Aorta (tissue), 5 donors: Measurements from ENCODE around the gene GLIPR1. TPM values are rescaled to one million over a fixed set of nuclear protein-coding genes. Genes with fewer than 3 reads are reported as not detected.

ENCODE experiments used
- ATAC-seq: fragments of 200-7000 bp; cut with Tn5 transposase; one replicate; pipeline ENCODE4 v1.9.1; 2022; ENCODE audit warnings: moderate library complexity; ENCODE audit not compliant: low FRiP score
- DNase-seq, 2 donors: peaks; one replicate each; pipeline ENCODE4 v3.0.0-alpha.2; 2020
- H3K27ac ChIP-seq, 2 donors: one replicate each; pipeline ENCODE4 v1.5.1; 2013; ENCODE audit warnings: low read length in 2 of 2, mild to moderate bottlenecking in 2 of 2, moderate library complexity in 2 of 2, control low read depth in 1 of 2, inconsistent platforms in 1 of 2, low read depth in 1 of 2
- H3K27me3 ChIP-seq, 2 donors: one replicate each; pipeline ENCODE4 v1.6.1; 2013; ENCODE audit warnings: control low read depth in 1 of 2, low read length in 1 of 2, mild to moderate bottlenecking in 1 of 2, moderate library complexity in 1 of 2; ENCODE audit not compliant: insufficient read depth in 2 of 2, control insufficient read depth in 1 of 2
- H3K36me3 ChIP-seq, 2 donors: one replicate each; pipeline ENCODE4 v1.6.1; 2013; ENCODE audit warnings: control low read depth in 1 of 2, low read length in 1 of 2, mild to moderate bottlenecking in 1 of 2; ENCODE audit not compliant: insufficient read depth in 2 of 2, control insufficient read depth in 1 of 2
- H3K4me1 ChIP-seq, 2 donors: one replicate each; pipeline ENCODE4 v1.6.1; 2013; ENCODE audit warnings: low read length in 2 of 2, control low read depth in 1 of 2, mild to moderate bottlenecking in 1 of 2, moderate library complexity in 1 of 2; ENCODE audit not compliant: insufficient read depth in 2 of 2, control insufficient read depth in 1 of 2
- H3K4me3 ChIP-seq, 2 donors: one replicate each; pipeline ENCODE4 v1.5.1; 2013; ENCODE audit warnings: low read length in 2 of 2, control low read depth in 1 of 2, mild to moderate bottlenecking in 1 of 2
- H3K9me3 ChIP-seq: one replicate; pipeline ENCODE4 v1.6.1; 2013; ENCODE audit warnings: mild to moderate bottlenecking, low read length; ENCODE audit not compliant: control insufficient read depth
- WGBS, 2 donors: extraction: QIAGEN DNeasy Blood & Tissue Kit; methylation state at CpG; one replicate each; pipeline ENCODE4 v1.1.7; 2013; 5-methylcytosine and 5-hydroxymethylcytosine counted together
- intact Hi-C, 2 donors: fragments of 100-400 bp; cut with DNase I; formaldehyde crosslinking; loops; one replicate each; pipeline versions ENCODE4 v1.14.2 to v1.15.0; 2022
- polyA plus RNA-seq, 2 donors: library from polyadenylated mRNA; stranded (reverse); fragments of 200-250 nt; gene quantifications; one replicate each; pipeline ENCODE4 v1.2.3, GENCODE V29; 2013
- total RNA-seq, 2 donors: library from RNA; stranded (reverse); fragmentation: NEBNext Ultra II Directional; extraction: Animal tissue kit (Norgen Biotek cat#: 25700); gene quantifications; one replicate each; pipeline ENCODE4 v1.2.1, GENCODE V29; 2021
- donor health status: healthy with polysubstance abuse.
- donor health status: Bipolar disorder and iron deficiency.
- donor health status: DM: no; HTN: no; CAD: no.
- donor health status: DM: no; HTN: no; CAD: no.
- donor health status: DM: yes; HTN: yes; CAD: no.

GLIPR1 gene
- total and polyA plus RNA-seq, 4 donors, result 41.3 to 230 (median 99.9) TPM

- H3K36me3 ChIP-seq, result no peaks in the 10 kb centered on the region
- H3K4me1 ChIP-seq, result peaks cover 0 to 2% of the 10 kb centered on the region in 2 donors
- intact Hi-C loops, result loop anchor here in 1 of 2 donors (10.0 kb wide), 1 partner anchor 483 kb away; the partner anchor contains the start of gene PHLDA1
- no peak overlapping the region for H3K4me3 ChIP-seq
- no peak for DNase-seq
- H3K9me3 ChIP-seq, result no peaks in the 10 kb centered on the region
- H3K27me3 ChIP-seq, result no peaks in the 10 kb centered on the region
- no peak for ATAC-seq
- H3K27ac ChIP-seq, result no peak overlapping the region
These were observed 70.9 kb downstream of the GLIPR1 start for GRCh38 chr12:75551477-75551876.

- intact Hi-C loops, result loop anchor here in 1 of 2 donors (10.0 kb wide), 1 partner anchor 481 kb away; the partner anchor contains the start of gene PHLDA1
- DNase-seq (no peak), ATAC-seq (no peak)
- no peaks in the 10 kb centered on the region for H3K36me3 ChIP-seq
- H3K27me3 ChIP-seq, result no peaks in the 10 kb centered on the region
- peak overlapping the region in 1 of 2 donors; percentile 25 for H3K27ac ChIP-seq
- peaks cover 0 to 2% of the 10 kb centered on the region in 2 donors for H3K4me1 ChIP-seq
- no peaks in the 10 kb centered on the region for H3K9me3 ChIP-seq
- no peak overlapping the region for H3K4me3 ChIP-seq
- WGBS, 2 donors, result 38 to 42% methylated on average over 1 of the region's 1 CpG
These were observed 72.8 kb downstream of the GLIPR1 start for GRCh38 chr12:75553398-75553797.

Other genes starting within 250 kb of the GLIPR1 start
- gene CAPS2, start 150.4 kb upstream of the GLIPR1 start, total RNA-seq, result 10 to 100 TPM; 17.9 to 33.9 TPM
- 1 to 10 TPM; 5.7 to 7.0 TPM for gene CAPS2, start 150.4 kb upstream of the GLIPR1 start, polyA plus RNA-seq
- not detected for gene GLIPR1L1, start 146.1 kb upstream of the GLIPR1 start, total RNA-seq
- gene GLIPR1L1, start 146.1 kb upstream of the GLIPR1 start, polyA plus RNA-seq, result not detected
- 1 to 10 TPM in 1 of 2 donors, under 1 TPM in 1; 0.94 to 1.9 TPM for gene GLIPR1L2, start 89.7 kb upstream of the GLIPR1 start, total RNA-seq
- 1 to 10 TPM in 1 of 2 donors, under 1 TPM in 1; 0.67 to 1.1 TPM for gene GLIPR1L2, start 89.7 kb upstream of the GLIPR1 start, polyA plus RNA-seq
- gene KRR1, start 30.9 kb downstream of the GLIPR1 start, total RNA-seq, result 10 to 100 TPM; 38.6 to 42.5 TPM
- gene KRR1, start 30.9 kb downstream of the GLIPR1 start, polyA plus RNA-seq, result 10 to 100 TPM in 1 of 2 donors, 1 to 10 TPM in 1; 3.8 to 17.8 TPM